ENCODE results near the gene IL7R. TPM values are rescaled to one million over a fixed set of nuclear protein-coding genes. Genes with fewer than 3 reads are reported as not detected.

IL7R gene
- total RNA-seq, 2 experiments from 2014 or later = 136 to 142 TPM

DNA sequence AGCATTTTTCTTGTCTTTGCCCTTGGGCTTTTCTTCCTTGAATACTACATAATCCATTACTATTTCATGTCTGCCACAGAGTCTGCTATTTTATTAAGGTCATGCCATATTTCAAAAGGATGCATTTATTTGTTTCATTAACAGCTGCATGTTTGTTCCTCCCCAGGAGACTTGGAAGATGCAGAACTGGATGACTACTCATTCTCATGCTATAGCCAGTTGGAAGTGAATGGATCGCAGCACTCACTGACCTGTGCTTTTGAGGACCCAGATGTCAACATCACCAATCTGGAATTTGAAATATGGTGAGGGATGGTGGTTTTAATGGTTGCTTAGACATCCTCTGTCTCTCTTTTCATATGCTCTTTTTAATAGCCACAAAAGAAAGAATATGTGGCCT, 4.0 kb downstream of the IL7R start:
- intact Hi-C loops (cut with micrococcal nuclease) = no loop called here
- TF ChIP-seq, protein P1, sequence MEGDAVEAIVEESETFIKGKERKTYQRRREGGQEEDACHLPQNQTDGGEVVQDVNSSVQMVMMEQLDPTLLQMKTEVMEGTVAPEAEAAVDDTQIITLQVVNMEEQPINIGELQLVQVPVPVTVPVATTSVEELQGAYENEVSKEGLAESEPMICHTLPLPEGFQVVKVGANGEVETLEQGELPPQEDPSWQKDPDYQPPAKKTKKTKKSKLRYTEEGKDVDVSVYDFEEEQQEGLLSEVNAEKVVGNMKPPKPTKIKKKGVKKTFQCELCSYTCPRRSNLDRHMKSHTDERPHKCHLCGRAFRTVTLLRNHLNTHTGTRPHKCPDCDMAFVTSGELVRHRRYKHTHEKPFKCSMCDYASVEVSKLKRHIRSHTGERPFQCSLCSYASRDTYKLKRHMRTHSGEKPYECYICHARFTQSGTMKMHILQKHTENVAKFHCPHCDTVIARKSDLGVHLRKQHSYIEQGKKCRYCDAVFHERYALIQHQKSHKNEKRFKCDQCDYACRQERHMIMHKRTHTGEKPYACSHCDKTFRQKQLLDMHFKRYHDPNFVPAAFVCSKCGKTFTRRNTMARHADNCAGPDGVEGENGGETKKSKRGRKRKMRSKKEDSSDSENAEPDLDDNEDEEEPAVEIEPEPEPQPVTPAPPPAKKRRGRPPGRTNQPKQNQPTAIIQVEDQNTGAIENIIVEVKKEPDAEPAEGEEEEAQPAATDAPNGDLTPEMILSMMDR (IDR thresholded peaks at IDR 0.05) = no peak
- H3K9me3 Mint-ChIP-seq = peaks cover 6% of the 10 kb centered on the region
- peak overlapping the region; percentile 95 for H3K4me3 Mint-ChIP-seq
- ChIA-PET POLR2A (interaction anchor here (0.6 to 15.5 kb wide), 9 partner anchors 10 to 77 kb away, joined by 3 to 253 read pairs (median 42); no protein-coding TSS in a partner anchor), CTCF (interaction anchor here (1.1 to 11.9 kb wide), 8 partner anchors 14 to 243 kb away, joined by 3 to 101 read pairs (median 8); partner anchors contain the start of gene SPEF2)
- H3K4me1 Mint-ChIP-seq (ENCODE audit: low read depth) = peaks cover 73% of the 10 kb centered on the region
- no peaks in the 10 kb centered on the region for H3K27me3 Mint-ChIP-seq
- H3K27ac Mint-ChIP-seq = peak overlapping the region; percentile 97
- peaks cover 94% of the 10 kb centered on the region for H3K36me3 Mint-ChIP-seq (ENCODE audit: low read depth)
- DNase-seq = no peak
- ATAC-seq = no peak

DNA sequence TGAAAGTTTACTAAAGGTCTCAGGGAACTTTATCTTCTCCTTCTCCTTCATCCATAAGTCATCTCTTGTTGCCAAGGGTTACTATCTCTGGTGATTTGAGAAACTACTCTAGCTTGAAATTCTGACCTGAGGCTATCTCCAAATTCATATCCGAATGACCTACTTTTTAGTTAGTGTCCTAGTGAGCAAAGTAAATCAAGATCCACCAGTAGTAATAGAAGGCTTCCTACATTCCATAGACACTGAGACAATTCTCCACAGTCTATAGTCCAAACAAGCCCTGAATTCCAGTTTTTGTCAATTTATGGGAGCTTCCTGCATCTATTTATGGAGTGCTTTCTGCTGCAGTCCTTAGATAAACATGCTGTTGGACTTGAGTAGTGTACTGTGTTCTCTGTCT, 5.0 kb downstream of the IL7R start:
- peaks cover 6% of the 10 kb centered on the region for H3K9me3 Mint-ChIP-seq
- no peak for ATAC-seq
- DNase-seq = no peak
- H3K4me3 Mint-ChIP-seq = peak overlapping the region; percentile 95
- H3K27me3 Mint-ChIP-seq = no peaks in the 10 kb centered on the region
- H3K27ac Mint-ChIP-seq = peak overlapping the region; percentile 97
- ChIA-PET CTCF (interaction anchor here (1.2 to 8.1 kb wide), 9 partner anchors 13 to 245 kb away, joined by 4 to 59 read pairs (median 8); partner anchors contain the start of gene SPEF2), POLR2A (interaction anchor here (0.8 to 15.5 kb wide), 4 partner anchors 11 to 61 kb away, joined by 3 to 168 read pairs (median 94); no protein-coding TSS in a partner anchor)
- TF ChIP-seq, protein P1 (IDR thresholded peaks at IDR 0.05) = no peak
- intact Hi-C loops (cut with micrococcal nuclease) = no loop called here
- H3K4me1 Mint-ChIP-seq (ENCODE audit: low read depth) = peaks cover 73% of the 10 kb centered on the region
- peaks cover 93% of the 10 kb centered on the region for H3K36me3 Mint-ChIP-seq (ENCODE audit: low read depth)

DNA sequence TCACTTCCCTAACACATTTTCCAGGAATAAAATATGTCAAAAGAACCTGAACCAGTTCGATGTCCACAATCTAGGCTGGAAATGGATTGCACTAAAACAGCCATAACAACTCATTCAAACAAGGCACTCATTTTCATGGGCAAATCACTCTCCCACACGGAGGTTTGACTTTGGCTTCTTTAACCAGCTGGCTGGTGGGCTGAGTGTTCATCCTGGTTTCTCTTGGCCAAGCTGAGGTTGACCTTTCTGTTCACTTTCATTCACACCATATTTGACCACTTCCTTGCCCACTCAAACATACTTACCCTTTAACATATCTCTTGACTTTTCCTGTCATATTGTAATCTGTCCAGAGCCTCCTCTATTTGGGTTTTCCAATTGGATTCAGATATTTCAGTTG, 5.4 kb downstream of the IL7R start:
- Mint-ChIP-seq H3K4me3 (peak overlapping the region; percentile 95), H3K27ac (peak overlapping the region; percentile 97), H3K27me3 (no peaks in the 10 kb centered on the region), H3K4me1 (ENCODE audit: low read depth) (peaks cover 72% of the 10 kb centered on the region), H3K36me3 (ENCODE audit: low read depth) (peaks cover 91% of the 10 kb centered on the region), H3K9me3 (peaks cover 6% of the 10 kb centered on the region)
- peak; percentile 50 for DNase-seq
- TF ChIP-seq, protein P1 (IDR thresholded peaks at IDR 0.05) = no peak
- ChIA-PET POLR2A (interaction anchor here (0.8 to 15.5 kb wide), 10 partner anchors 8 to 81 kb away, joined by 3 to 168 read pairs (median 8); no protein-coding TSS in a partner anchor), CTCF (interaction anchor here (1.1 to 8.1 kb wide), 12 partner anchors 8 to 245 kb away, joined by 3 to 59 read pairs (median 7); partner anchors contain the start of gene SPEF2)
- intact Hi-C loops (cut with micrococcal nuclease) = no loop called here
- no peak for ATAC-seq

DNA sequence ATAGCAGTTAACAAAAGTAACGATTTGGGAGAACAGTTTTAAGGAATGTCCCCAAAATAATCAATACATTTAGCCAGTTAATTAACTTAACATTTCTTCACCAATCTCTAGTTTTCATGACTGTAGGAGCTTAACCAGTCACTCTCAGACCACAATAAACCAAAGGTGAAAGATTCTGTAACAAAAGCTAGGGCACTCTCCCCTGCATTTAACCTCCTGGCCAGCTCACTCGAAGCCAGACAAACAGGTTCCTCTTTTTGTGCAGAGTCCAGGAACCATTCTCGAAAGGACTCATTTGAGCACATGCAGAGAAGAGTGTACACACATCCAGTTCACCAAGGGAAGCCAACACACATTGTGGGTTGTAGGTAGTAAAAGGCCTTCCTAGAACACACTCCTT, 6.5 kb downstream of the IL7R start:
- Mint-ChIP-seq H3K27me3 (no peaks in the 10 kb centered on the region), H3K4me3 (peak overlapping the region; percentile 95), H3K9me3 (peaks cover 7% of the 10 kb centered on the region), H3K4me1 (ENCODE audit: low read depth) (peaks cover 80% of the 10 kb centered on the region), H3K36me3 (ENCODE audit: low read depth) (peaks cover 91% of the 10 kb centered on the region), H3K27ac (peak overlapping the region; percentile 97)
- DNase-seq (peak; percentile 45), ATAC-seq (peak; percentile 52)
- POLR2A ChIA-PET = interaction anchor here (0.8 to 15.5 kb wide), 12 partner anchors 9 to 87 kb away, joined by 3 to 168 read pairs (median 6); no protein-coding TSS in a partner anchor
- TF ChIP-seq, protein P1 (IDR thresholded peaks at IDR 0.05) = no peak
- intact Hi-C loops (cut with micrococcal nuclease) = no loop called here
- CTCF ChIA-PET = interaction anchor here (0.8 to 8.1 kb wide), 19 partner anchors 9 to 246 kb away, joined by 3 to 59 read pairs (median 4); partner anchors contain the start of gene SPEF2

DNA sequence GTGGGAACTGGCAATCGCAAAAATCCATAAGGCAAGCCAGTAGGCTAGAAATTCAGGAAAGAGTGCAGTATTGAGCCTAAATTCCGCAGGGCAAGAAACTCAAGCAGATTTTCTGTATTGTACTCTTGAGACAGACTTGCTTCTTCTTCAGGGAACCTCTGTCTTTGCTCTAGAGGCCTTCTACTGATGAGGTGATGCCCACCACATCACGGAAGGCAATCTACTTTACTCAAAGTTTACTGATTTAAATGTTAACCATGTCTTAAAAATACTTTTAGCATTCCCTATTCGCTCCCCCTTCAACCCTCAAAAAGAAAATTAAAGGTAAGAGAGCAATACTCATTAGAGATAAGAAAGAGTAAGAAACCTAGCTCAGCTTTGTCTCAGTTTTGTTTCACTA, 11.3 kb downstream of the IL7R start:
- intact Hi-C loops (cut with micrococcal nuclease) = no loop called here
- DNase-seq = no peak
- ATAC-seq = no peak
- H3K27ac Mint-ChIP-seq = peak overlapping the region; percentile 71
- CTCF ChIA-PET = interaction anchor here (0.9 to 1.2 kb wide), 2 partner anchors 10 to 89 kb away, joined by 3 read pairs; no protein-coding TSS in a partner anchor
- peaks cover 89% of the 10 kb centered on the region for H3K36me3 Mint-ChIP-seq (ENCODE audit: low read depth)
- H3K4me3 Mint-ChIP-seq = no peak overlapping the region
- POLR2A ChIA-PET = interaction anchor here (1.2 kb wide), 1 partner anchor 13 kb away, joined by 4 read pairs; no protein-coding TSS in a partner anchor
- H3K4me1 Mint-ChIP-seq (ENCODE audit: low read depth) = peaks cover 79% of the 10 kb centered on the region
- TF ChIP-seq, protein P1 (IDR thresholded peaks at IDR 0.05) = no peak
- no peaks in the 10 kb centered on the region for H3K27me3 Mint-ChIP-seq
- H3K9me3 Mint-ChIP-seq = peaks cover 16% of the 10 kb centered on the region
